ENCODE results near the gene SYTL3.

Gene SYTL3

DNA sequence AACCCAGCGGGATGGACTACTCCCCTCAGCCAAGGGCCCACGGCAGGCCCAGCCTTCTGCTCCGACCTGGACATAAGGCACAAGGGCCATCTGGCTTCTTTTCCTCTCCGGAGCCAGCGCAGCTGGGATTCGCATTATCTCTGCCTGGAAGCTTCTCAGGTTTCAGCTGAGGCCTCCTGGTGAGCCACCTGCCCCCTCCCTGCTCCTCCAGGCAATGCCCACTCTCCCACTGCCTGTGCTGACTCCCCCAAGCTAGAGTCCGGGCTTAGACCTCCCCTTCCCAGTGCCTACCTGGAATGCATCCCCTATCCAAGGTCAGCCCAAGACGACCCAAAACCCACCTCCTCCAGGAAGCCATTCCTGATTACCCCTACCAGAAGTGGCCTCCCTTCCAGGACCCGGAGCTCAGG is 108.6 kb downstream of the SYTL3 start:
- no peak overlapping the region for H3K4me3 ChIP-seq (ENCODE audit: low read length)
- DNase-seq (ENCODE audit: low read depth) = no peak
- TF ChIP-seq, protein P1, sequence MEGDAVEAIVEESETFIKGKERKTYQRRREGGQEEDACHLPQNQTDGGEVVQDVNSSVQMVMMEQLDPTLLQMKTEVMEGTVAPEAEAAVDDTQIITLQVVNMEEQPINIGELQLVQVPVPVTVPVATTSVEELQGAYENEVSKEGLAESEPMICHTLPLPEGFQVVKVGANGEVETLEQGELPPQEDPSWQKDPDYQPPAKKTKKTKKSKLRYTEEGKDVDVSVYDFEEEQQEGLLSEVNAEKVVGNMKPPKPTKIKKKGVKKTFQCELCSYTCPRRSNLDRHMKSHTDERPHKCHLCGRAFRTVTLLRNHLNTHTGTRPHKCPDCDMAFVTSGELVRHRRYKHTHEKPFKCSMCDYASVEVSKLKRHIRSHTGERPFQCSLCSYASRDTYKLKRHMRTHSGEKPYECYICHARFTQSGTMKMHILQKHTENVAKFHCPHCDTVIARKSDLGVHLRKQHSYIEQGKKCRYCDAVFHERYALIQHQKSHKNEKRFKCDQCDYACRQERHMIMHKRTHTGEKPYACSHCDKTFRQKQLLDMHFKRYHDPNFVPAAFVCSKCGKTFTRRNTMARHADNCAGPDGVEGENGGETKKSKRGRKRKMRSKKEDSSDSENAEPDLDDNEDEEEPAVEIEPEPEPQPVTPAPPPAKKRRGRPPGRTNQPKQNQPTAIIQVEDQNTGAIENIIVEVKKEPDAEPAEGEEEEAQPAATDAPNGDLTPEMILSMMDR (conservative IDR thresholded peaks at IDR 0.05; ENCODE audit: low read depth, low read length) = no peak

DNA sequence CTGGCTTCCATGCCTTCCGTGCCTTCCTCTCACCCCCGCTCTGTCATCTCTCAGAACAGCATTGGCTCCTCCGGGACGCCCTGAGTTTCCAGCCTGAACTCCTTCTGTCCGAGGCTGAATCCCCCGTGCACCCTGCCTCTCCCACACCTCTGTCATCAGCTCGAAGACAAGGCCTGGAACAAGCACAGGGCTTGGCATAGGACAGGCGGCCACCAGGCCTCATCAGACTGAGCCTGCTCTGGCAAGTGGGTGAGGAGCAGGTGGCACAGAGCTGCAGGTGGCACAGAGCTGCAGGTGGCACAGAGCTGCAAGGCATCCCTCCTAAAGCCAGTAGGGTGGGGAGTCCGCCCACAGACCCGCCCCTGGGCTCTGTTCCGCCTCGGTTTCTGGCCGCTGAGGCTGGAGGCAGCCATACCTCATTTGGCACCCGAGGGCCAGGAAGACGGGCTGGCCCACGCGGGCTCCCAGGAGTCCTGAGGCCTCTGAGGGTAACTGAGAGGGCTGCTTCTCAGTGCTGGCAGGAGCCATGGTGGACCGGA is 109.2 kb downstream of the SYTL3 start:
- TF ChIP-seq, protein P1 (conservative IDR thresholded peaks at IDR 0.05; ENCODE audit: low read depth, low read length) = no peak
- no peak overlapping the region for H3K4me3 ChIP-seq (ENCODE audit: low read length)
- DNase-seq (ENCODE audit: low read depth) = no peak

DNA sequence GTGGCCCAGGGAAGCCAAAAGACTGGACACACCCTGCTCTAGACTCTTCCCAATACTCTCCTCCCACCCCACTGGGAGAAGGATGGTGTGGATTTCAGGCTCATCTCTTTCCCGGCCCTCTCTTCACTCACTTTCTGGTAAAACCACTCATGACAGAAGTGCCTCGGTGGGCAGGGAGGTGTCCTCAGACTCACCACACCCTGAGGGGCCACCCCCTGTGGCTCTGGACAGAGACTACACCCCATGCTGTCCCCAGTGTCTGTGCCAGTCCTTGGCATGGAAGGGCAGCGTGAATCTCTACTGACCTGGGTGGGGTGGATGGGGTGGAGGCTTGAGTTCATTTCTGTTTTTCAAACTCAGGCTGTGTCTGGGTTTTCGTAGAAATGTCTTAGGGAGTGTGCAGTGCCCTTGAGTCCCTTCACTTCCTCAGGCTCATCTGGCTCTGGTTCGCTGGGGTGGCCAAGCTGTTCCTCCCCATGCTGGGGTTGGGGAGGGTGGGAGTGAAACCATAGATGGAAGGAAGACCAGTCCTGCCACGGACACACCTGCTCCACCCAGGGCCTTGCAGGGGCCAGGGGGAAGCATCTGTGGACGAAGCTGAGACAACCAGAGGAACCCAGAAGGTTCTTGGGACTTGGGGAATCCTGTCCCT is 110.2 kb downstream of the SYTL3 start:
- H3K4me3 ChIP-seq (ENCODE audit: low read length) = no peak overlapping the region
- TF ChIP-seq, protein P1 (conservative IDR thresholded peaks at IDR 0.05; ENCODE audit: low read depth, low read length) = no peak
- DNase-seq (ENCODE audit: low read depth) = no peak

DNA sequence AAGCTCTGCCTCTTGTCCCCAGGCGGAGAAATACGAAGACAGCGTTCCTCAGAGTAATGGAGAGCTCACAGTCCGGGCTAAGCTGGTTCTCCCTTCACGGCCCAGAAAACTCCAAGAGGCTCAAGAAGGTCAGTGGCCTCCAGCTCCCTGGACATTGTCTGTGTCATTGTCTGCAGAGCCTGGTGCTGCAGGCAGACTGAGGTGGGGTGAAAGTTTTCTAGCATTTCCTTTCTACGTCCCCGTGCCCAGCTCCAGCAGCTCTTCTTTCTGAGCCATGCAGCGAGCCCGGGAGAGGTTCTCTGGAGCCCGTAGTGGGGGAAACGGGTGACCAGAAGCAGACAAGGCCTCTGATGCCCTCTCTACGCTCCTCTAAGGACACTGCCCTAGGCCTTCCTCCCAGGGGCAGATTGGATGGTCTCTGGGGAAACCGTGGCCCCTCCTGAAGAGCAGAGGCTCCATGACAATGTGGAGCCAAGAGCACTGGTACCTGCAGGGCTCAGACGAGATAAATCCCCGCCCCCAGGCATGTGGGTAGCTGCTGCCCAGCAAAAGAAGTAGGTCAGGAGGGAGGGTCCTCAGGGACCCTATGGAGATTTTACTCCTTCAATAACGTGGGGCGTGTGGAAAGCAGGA is 110.9 kb downstream of the SYTL3 start:
- H3K4me3 ChIP-seq (ENCODE audit: low read length) = no peak overlapping the region
- TF ChIP-seq, protein P1 (conservative IDR thresholded peaks at IDR 0.05; ENCODE audit: low read depth, low read length) = no peak
- DNase-seq (ENCODE audit: low read depth) = no peak

DNA sequence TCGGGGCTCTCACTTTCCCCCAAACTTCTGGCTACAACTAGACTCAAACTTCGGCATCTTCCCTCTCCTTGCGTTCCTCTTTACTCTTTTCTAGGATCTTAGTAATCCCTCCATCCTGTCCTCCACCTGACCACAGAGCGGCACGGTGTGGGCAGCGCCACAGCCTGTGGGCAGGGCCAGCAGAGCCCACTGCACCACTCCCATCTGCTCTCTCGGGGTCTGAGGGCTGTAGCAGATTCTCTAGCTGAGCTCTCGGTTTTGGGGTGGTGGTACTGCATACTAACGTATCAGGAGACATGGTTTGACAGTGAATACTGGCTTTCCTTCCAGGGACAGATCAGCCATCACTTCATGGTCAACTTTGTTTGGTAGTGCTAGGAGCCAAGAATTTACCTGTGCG is 111.9 kb downstream of the SYTL3 start:
- H3K4me3 ChIP-seq (ENCODE audit: low read length) = no peak overlapping the region
- TF ChIP-seq, protein P1 (conservative IDR thresholded peaks at IDR 0.05; ENCODE audit: low read depth, low read length) = no peak
- DNase-seq (ENCODE audit: low read depth) = no peak

DNA sequence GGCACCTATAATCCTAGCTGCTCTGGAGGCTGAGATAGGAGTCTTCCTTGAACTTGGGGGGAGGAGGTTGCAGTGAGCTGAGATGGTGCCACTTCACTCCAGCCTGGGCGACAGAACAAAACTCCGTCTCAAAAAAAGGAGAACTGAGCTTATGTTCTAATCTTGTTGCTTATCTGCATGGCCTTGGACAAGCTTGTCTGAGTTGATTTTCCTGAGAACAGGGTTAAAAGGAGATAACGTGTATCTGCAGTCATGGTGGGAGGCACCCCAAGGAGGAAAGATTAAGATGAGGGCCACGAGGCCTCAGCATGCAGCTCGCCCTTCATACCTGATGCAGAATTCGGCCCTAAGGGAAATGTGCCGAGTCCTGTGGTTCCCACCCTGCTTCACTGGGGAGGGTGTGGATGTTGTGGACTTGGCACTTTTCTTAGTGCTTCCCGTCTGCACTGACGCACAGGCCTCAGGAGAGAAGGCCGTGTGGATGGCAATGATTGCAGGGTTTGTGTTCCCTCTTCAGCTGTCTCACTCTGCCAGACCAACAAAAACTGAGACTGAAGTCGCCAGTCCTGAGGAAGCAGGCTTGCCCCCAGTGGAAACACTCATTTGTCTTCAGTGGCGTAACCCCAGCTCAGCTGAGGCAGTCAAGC is 113.1 kb downstream of the SYTL3 start:
- H3K4me3 ChIP-seq (ENCODE audit: low read length) = no peak overlapping the region
- DNase-seq (ENCODE audit: low read depth) = no peak
- TF ChIP-seq, protein P1 (conservative IDR thresholded peaks at IDR 0.05; ENCODE audit: low read depth, low read length) = no peak
